IPS DF 4.7 (cell line): ENCODE measurements around the gene ITPK1.

Experiments
- DNase-seq: peaks from one replicate; pipeline ENCODE4 v3.0.0-alpha.2; 2013; ENCODE audit warnings: low spot score; ENCODE audit errors: extremely low read depth

The ITPK1 gene

GRCh38 chr14:93028724-93029076 lies 87.0 kb downstream of the ITPK1 start:
- DNase-seq, result no peak

DNA sequence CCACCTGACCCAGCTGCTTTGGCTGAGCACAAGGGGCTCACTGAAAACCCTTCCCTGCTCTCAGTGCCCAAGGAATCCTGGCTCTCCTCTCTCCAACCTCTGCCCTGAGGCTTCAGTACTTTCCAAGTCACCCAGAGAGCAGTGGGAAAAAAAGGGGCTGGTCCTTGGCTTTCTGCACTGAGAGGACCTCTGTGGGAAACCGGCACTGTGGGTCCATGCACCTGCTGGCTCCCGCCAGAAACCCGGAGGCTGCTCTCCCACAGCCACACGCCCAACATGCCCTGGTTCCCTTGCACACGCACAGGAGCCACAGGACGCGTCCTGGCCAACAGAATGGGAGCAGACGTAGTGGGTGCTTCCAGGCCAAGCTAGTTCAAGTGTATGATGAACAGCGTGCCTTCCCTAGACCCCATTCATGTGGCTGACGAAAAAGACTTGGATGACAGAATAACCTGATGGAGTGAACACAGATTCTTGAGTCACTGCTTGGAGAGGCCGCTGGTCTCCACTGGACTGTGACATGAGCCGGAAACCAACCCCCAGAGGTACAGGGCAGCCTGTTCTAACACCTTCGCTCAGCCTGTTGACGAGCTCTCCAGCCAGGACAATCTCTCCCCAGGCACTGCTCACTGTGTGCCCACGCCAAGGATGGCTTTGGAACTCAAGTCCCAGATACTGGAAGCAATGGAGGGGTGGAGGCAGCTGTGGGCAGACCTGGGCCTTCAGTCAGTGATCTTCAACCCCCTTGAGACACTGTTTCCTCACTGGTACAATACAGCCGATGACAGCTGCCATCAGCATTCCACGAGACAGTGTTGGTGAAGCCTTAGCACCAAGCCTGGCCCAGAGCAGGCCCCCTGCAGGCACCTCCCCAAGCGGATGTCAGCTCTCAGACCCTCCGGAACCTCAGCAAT lies 87.7 kb downstream of the ITPK1 start:
- DNase-seq, result no peak

DNA sequence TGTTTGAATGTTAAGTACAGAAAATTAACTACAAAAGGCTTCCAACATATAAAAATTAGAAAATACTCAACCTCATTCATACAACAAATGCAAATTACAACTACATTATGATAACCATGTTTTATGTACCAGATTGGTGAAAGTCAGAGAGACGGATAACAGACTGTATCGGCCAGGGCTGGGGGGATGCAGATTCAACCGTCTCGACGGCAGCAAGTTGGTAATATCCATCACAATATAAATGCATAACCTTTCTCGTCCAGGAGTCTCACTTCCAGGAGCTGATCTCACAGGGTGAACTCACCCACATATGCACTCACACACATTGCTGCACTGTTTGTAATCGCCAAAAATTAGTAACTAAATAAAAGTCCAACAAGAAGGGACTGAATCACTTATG lies 89.4 kb downstream of the ITPK1 start:
- DNase-seq, result no peak

DNA sequence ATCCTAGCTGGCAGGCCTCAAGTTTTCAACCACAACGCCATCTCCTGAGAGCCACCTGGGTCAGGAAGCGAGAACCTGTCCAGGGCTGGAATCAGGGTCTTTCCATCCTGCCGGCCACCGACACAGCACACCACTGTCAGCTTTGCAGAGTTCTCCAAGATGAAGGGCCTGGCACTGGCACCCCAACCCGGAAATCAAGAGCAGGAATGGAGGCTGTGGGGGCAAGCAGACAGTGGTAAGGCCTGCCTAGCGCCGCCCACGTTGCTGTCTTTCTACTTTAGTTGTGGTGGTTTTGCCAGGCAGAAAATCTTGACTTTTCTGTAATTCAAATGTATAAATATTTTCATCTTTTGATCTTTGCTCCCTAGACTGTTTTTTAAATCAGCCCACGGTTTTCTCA lies 90.7 kb downstream of the ITPK1 start:
- no peak for DNase-seq

DNA sequence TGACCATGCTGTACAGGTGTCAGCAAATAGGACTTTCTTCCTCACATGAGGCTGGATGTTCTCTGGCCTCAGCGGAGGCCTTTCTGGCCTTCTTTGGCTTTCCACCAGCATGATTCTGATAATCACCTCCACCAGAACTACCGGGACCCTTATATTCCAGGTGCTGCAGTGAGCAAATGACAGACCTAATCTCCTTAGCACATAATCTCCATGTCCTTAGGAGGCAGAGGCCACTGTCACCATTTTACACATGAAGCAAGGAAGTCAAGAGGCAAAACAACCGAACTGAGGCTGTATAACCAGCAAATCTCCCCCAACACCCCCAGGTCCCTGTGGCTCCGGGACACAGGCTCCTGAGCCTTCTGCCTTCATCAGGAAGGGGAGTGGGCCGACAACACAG lies 91.2 kb downstream of the ITPK1 start:
- DNase-seq, result no peak

GRCh38 chr14:93023802-93024434 lies 91.8 kb downstream of the ITPK1 start:
- no peak for DNase-seq

DNA sequence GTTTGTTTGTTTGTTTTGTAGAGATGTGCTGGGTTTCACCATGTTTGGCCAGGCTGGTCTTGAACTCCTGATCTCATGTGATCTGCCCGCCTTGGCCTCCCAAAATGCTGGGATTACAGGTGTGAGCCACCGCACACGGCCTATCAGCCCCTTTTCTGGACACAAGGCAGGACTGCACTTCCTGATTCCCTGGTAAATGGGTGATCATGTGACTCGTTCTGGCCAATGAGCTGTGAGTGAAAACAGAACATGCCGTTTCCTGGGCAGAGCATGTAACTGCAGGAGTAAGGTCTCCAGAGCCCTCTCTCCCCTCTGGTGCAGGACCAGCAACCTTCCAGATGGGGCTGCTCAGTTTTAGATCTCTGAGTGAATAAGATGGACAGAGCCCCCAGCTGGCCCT lies 92.7 kb downstream of the ITPK1 start:
- DNase-seq, result peak; percentile 41

DNA sequence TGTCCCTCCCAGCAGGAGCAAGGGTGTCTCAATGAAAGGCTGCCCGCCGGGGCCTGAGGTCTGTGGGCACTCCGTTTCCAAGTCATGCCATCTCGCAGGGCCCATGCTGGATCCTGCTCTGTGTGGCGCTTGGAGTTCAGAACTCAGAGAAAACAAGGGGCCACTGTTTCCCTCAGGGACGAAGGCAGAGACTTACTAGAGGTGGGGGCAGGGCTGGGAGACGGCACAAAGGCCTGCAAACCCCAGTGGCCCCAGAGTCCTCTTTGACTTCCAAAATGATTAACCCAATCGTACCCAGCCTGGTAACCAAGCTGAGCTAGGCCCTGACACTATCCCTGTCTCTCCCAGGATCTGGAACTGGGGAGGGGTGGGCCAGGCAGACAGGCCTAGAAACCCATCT lies 95.8 kb downstream of the ITPK1 start:
- no peak for DNase-seq

DNA sequence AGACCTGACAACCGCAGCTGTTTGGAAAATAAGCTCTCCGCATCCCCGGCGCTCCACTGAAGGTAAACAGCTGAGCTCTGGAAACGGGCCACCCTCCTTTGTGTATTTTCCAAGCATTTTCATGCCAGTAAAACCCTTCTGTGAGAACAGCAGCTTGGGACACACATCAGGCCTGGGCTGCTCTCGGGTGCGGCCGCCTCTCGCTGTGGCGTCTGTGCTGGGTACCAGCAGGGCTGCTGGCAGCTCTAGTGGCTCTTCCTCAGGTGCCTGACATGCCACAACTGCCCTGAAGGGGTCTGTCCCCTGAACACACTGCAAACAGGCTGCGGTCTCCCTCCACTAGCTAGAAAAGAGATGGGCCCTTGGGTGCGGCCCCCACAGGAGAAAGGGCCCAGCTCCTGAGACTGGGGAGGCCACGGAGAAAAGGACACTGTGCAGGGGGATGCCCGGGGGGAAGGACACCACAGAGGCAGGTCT lies 96.3 kb downstream of the ITPK1 start:
- no peak for DNase-seq

GRCh38 chr14:93018366-93018765 lies 97.4 kb downstream of the ITPK1 start:
- DNase-seq, result no peak

- no peak for DNase-seq
Measured at GRCh38 chr14:93017898-93018297, 97.8 kb downstream of the ITPK1 start.

DNA sequence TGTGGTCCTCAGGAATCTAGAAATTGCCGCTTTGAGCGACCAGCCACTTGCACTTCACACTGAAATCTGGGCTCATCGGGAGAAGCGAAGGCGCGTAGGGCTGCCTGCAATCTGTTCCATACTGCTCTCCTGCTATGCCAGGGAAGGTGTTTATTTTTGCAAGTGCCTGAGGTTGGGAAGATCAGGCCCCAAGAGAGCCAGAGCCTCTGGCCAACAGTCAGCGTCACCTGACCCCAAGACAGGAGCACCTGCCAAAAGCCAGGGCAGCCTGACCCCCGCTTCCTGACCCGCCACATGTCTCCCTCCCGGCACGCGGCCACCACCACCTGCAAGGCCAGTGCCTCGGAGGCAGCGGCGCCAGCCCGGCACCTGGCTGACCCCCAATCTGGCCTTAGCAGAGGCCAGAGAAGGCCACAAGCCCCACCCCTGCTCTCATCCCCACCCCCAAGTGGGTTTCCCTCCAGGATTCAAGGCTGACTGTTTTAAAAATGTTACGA lies 98.4 kb downstream of the ITPK1 start:
- DNase-seq, result no peak

DNA sequence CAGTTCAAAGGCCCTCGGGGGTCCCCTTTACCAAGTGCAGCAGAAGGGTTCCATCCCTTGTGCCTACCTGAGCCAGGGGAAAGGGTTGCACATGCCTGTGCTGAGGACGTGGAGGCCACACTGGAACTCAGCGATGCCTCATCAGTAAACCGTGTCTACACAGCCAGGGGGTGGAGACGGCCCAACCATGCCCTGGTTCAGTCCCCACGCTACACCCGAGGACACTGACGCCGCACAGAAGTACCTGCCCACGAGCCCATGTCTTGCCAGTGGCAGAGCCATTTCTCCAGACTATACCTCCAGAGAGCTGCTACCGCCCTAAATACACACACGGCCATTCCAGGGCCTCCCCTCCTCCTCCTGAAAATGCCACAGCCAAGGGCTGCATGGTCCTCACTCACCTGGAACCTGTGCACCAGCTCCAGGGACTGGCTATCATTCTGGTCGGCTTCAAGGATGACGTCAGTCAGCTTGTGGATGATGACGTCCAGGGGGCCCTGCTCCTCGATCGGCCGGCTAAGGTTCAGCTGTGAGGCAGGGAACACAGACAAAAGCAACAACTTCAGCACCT lies 99.4 kb downstream of the ITPK1 start:
- no peak for DNase-seq

- DNase-seq, result no peak
Measured at GRCh38 chr14:93015505-93015904, 100.2 kb downstream of the ITPK1 start.

DNA sequence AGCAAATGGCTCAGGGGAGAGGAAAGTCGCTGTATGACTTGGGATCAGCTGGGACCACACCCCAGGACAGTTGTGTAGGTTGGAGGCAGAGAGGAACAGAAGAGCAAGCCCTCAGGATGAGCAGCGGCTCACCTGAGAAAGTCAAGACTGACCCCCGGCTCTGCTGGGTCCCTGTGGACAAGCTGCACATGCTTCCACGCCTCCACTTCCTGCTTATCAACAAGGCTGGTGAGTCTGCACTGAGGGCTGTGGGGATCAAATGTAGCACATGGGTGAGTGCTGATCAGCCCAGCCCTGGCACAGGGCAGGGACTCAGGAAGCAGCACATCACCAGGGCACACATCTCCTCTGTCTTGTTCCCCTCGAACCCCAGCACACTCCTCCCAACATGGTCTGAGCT lies 100.7 kb downstream of the ITPK1 start:
- no peak for DNase-seq

DNA sequence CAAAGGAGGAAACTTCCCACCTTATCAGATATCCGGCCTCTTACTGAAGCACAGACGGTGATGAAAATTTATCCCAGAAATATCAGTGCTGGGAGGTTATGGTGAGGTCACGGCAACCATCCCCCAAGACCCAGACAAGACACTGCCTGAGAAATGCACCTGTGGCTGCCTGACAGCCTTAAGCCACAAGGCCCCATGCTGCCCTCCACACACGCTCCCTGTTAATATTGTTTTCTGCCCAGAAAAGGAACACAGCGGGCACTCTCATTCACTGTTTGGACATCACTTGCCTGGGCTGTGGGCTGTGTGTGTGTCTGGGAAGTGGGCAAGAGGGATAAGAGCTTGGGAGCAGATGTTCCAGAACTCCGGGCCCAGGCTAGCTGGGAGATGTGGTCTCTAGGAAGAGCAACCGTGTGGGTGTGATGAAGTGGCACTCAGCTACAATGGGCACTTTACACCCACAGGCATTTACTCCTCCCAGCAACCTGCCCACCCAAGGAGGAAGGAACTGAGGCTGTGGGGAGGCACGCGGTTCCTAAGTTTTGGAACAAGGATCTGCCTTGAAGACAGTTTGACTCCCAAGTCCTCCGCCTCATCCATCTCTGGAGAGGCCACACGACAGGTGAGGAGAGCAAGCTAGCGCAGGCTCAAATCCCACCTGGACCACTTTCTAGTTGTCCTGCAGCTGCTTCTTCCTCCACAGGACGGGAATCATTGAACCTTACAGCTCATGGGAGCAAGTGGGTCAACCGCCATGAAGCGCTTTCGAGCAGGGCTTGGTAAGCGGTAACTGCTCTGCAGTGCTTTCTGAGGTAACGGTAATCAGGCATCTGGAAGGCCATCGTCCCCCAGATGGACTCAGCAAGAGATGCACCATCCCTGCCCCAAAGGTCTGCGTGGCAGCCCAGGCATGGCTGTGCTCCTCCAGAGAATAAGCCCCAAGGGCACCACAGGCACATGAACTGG lies 101.4 kb downstream of the ITPK1 start:
- no peak for DNase-seq

DNA sequence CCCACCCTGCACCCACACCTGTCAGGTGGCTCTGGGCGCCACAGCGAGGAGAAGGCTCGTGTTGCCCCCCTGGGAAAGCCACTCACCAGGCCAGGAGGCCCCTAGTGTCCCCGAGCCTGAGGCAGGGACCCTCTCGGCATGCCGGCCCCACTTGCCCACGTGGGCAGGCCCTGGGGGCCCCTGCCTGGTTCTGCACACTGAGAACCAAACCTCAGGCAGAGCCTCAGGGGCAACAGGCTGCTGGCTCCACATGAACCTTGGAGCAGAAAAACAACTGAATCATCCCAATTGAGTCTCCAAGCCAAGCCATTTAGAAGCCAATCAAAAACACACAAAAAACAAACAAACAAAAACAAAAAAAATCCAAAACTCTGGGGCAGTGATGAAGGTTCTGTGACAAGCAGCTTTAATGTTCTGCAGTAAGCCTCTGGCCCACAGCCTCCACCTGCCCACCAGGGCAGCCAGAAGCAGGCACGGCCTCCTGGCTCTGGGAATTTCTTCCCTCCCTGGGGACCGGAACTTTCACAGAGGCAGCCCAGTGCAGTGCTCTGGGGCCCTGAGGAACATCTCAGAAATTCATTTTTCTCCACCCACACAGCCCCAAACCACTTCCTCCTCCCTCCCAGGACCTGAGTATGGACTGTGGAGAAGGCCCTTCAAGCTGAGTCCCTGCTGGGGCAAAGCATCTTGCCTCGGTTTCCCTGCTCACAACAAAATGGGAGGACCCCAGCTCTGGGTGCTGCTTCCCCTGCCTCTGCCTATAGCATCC lies 102.6 kb downstream of the ITPK1 start:
- DNase-seq, result no peak

DNA sequence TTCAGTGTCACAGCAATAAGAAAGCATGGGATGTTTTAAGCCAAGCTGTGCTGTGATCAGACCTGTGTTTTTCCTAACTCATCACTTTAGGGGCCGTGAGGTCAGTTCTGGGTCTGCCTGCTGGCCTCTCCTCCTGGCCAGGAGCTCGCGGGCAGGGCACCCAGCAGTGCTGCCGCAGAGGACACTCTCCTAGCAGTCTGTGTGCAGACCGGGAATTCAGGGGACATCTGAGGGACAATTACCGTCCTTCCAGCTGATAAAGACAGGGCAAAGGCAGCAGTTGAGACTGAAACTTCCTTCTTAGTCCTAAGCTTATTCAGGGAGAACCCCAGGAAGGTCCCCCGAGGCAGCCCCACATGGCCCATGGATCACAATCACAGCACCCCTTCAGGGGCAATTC lies 103.2 kb downstream of the ITPK1 start:
- DNase-seq, result no peak

DNA sequence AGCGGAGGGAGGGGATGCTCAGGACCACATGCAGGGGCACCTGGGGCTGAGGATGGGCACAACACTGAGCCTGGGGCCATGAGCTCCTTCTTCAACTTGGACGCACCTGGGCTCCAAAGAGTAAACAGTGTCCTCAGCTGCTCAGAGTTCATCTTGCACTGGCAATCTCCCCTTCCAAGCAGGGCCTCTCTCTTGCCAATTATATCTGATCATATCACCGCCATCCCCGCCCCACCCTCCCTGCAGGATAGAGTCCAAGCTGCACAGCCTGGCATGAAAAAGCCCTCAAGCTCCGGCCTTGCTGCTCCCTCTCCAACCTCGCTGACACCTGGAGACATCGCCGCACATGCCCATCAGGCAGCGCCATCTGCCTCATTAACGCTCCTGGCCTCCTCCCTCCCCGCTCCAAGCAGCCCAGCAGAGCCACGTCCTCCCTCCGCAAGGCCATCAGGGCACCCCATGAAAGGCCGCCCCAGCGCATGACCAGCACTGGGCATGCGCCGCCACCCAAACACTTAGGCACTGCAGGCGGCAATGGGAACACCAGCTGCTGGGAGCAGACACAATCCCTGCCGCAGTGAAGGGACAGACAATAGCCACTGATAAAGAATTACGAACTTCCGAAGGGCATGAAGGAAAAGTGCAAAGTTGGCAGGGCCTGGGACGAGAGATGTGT lies 103.9 kb downstream of the ITPK1 start:
- no peak for DNase-seq

- DNase-seq, result no peak
Measured at GRCh38 chr14:93011141-93011529, 104.6 kb downstream of the ITPK1 start.
